Measurements from ENCODE around the gene ERBB4.

DNA sequence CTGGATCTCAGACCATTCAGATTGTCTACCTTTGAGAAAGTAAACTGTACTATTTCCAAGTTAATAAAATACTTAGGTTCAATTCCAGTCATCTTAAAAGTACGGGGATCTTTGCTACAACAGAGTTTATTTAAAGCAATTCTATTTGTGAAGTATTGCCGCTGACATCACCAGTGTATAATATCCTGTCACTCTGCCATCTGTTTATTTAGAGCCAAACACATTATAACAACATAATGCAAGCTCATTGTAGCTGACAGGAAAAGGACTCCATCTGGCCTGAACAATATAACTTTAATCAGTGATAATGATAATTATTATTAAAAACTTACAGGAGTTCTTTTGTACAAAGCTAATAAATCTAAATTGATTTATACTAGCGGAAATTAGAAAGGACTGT lies 786.8 kb downstream of the ERBB4 start:
- TF ChIP-seq, protein P1, sequence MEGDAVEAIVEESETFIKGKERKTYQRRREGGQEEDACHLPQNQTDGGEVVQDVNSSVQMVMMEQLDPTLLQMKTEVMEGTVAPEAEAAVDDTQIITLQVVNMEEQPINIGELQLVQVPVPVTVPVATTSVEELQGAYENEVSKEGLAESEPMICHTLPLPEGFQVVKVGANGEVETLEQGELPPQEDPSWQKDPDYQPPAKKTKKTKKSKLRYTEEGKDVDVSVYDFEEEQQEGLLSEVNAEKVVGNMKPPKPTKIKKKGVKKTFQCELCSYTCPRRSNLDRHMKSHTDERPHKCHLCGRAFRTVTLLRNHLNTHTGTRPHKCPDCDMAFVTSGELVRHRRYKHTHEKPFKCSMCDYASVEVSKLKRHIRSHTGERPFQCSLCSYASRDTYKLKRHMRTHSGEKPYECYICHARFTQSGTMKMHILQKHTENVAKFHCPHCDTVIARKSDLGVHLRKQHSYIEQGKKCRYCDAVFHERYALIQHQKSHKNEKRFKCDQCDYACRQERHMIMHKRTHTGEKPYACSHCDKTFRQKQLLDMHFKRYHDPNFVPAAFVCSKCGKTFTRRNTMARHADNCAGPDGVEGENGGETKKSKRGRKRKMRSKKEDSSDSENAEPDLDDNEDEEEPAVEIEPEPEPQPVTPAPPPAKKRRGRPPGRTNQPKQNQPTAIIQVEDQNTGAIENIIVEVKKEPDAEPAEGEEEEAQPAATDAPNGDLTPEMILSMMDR (IDR thresholded peaks at IDR 0.05): no peak
- TF ChIP-seq POLR2AphosphoS5 (IDR thresholded peaks at IDR 0.05): no peak
